ENCODE data around the gene CCR7.
"Not testable (repeated sequence)": the region's sequence is repeated elsewhere in the genome, so short reads cannot be mapped to it uniquely, and the experiment has no call there.

The CCR7 gene

GRCh38 chr17:40546497-40546896 is 18.8 kb downstream of the CCR7 start:
- not testable (repeated sequence) for H3K9ac ChIP-seq (ENCODE audit: low read length); H3K4me3 ChIP-seq (ENCODE audit: low read depth, low read length); H3K27ac ChIP-seq (ENCODE audit: low read depth, low read length); H3K27me3 ChIP-seq (ENCODE audit: control insufficient read depth, insufficient read depth, low read length); H3K36me3 ChIP-seq (ENCODE audit: control insufficient read depth, insufficient read depth, low read length); H3K9me3 ChIP-seq (ENCODE audit: control insufficient read depth, insufficient read depth, low read depth, low read length)
- H3K4me1 ChIP-seq (ENCODE audit: control insufficient read depth, insufficient read depth, low read length), result peaks cover 26% of the 10 kb centered on the region; the same call in 1 of the 2 replicates

- no peaks in the 10 kb centered on the region for H3K36me3 ChIP-seq (ENCODE audit: control insufficient read depth, insufficient read depth, low read length)
- H3K9ac ChIP-seq (ENCODE audit: low read length), result no peak overlapping the region
- H3K27me3 ChIP-seq (ENCODE audit: control insufficient read depth, insufficient read depth, low read length), result no peaks in the 10 kb centered on the region
- H3K4me1 ChIP-seq (ENCODE audit: control insufficient read depth, insufficient read depth, low read length), result peaks cover 26% of the 10 kb centered on the region; the same call in 1 of the 2 replicates
- no peak overlapping the region for H3K4me3 ChIP-seq (ENCODE audit: low read depth, low read length)
- H3K9me3 ChIP-seq (ENCODE audit: control insufficient read depth, insufficient read depth, low read depth, low read length), result no peaks in the 10 kb centered on the region
- H3K27ac ChIP-seq (ENCODE audit: low read depth, low read length), result no peak overlapping the region
Measured at GRCh38 chr17:40545660-40546059, 19.6 kb downstream of the CCR7 start.

- peaks cover 25% of the 10 kb centered on the region; the same call in 1 of the 2 replicates for H3K4me1 ChIP-seq (ENCODE audit: control insufficient read depth, insufficient read depth, low read length)
- no peak overlapping the region for H3K4me3 ChIP-seq (ENCODE audit: low read depth, low read length)
- no peak overlapping the region for H3K27ac ChIP-seq (ENCODE audit: low read depth, low read length)
- H3K27me3 ChIP-seq (ENCODE audit: control insufficient read depth, insufficient read depth, low read length), result peaks cover 5% of the 10 kb centered on the region; the same call in 1 of the 2 replicates
- H3K9ac ChIP-seq (ENCODE audit: low read length), result no peak overlapping the region
- no peaks in the 10 kb centered on the region for H3K36me3 ChIP-seq (ENCODE audit: control insufficient read depth, insufficient read depth, low read length)
- no peaks in the 10 kb centered on the region for H3K9me3 ChIP-seq (ENCODE audit: control insufficient read depth, insufficient read depth, low read depth, low read length)
Measured at GRCh38 chr17:40542558-40543411, 22.5 kb downstream of the CCR7 start.

- Histone ChIP-seq H3K27me3 (ENCODE audit: control insufficient read depth, insufficient read depth, low read length) (peaks cover 5% of the 10 kb centered on the region; the same call in 1 of the 2 replicates), H3K4me1 (ENCODE audit: control insufficient read depth, insufficient read depth, low read length) (peaks cover 21% of the 10 kb centered on the region; the same call in 1 of the 2 replicates), H3K9ac (ENCODE audit: low read length) (no peak overlapping the region), H3K36me3 (ENCODE audit: control insufficient read depth, insufficient read depth, low read length) (no peaks in the 10 kb centered on the region), H3K27ac (ENCODE audit: low read depth, low read length) (no peak overlapping the region), H3K9me3 (ENCODE audit: control insufficient read depth, insufficient read depth, low read depth, low read length) (no peaks in the 10 kb centered on the region), H3K4me3 (ENCODE audit: low read depth, low read length) (no peak overlapping the region)
Measured at GRCh38 chr17:40541873-40542557, 23.3 kb downstream of the CCR7 start.

- no peaks in the 10 kb centered on the region for H3K9me3 ChIP-seq (ENCODE audit: control insufficient read depth, insufficient read depth, low read depth, low read length)
- H3K4me3 ChIP-seq (ENCODE audit: low read depth, low read length), result no peak overlapping the region
- H3K27ac ChIP-seq (ENCODE audit: low read depth, low read length), result no peak overlapping the region
- peaks cover 5% of the 10 kb centered on the region; the same call in 1 of the 2 replicates for H3K27me3 ChIP-seq (ENCODE audit: control insufficient read depth, insufficient read depth, low read length)
- no peak overlapping the region for H3K9ac ChIP-seq (ENCODE audit: low read length)
- H3K36me3 ChIP-seq (ENCODE audit: control insufficient read depth, insufficient read depth, low read length), result no peaks in the 10 kb centered on the region
- peaks cover 22% of the 10 kb centered on the region; the same call in 1 of the 2 replicates for H3K4me1 ChIP-seq (ENCODE audit: control insufficient read depth, insufficient read depth, low read length)
Measured at GRCh38 chr17:40541060-40541872, 24.0 kb downstream of the CCR7 start.

- Histone ChIP-seq H3K9me3 (ENCODE audit: control insufficient read depth, insufficient read depth, low read depth, low read length) (no peaks in the 10 kb centered on the region), H3K4me3 (ENCODE audit: low read depth, low read length) (no peak overlapping the region), H3K27me3 (ENCODE audit: control insufficient read depth, insufficient read depth, low read length) (peaks cover 5% of the 10 kb centered on the region; the same call in 1 of the 2 replicates), H3K4me1 (ENCODE audit: control insufficient read depth, insufficient read depth, low read length) (peaks cover 24% of the 10 kb centered on the region; the same call in 1 of the 2 replicates), H3K9ac (ENCODE audit: low read length) (no peak overlapping the region), H3K27ac (ENCODE audit: low read depth, low read length) (no peak overlapping the region), H3K36me3 (ENCODE audit: control insufficient read depth, insufficient read depth, low read length) (no peaks in the 10 kb centered on the region)
Measured at GRCh38 chr17:40540448-40540847, 24.8 kb downstream of the CCR7 start.

GRCh38 chr17:40539711-40540411 is 25.4 kb downstream of the CCR7 start:
- Histone ChIP-seq H3K4me1 (ENCODE audit: control insufficient read depth, insufficient read depth, low read length) (peaks cover 24% of the 10 kb centered on the region; the same call in 1 of the 2 replicates), H3K27me3 (ENCODE audit: control insufficient read depth, insufficient read depth, low read length) (peaks cover 5% of the 10 kb centered on the region; the same call in 1 of the 2 replicates), H3K27ac (ENCODE audit: low read depth, low read length) (no peak overlapping the region), H3K9ac (ENCODE audit: low read length) (no peak overlapping the region), H3K36me3 (ENCODE audit: control insufficient read depth, insufficient read depth, low read length) (no peaks in the 10 kb centered on the region), H3K9me3 (ENCODE audit: control insufficient read depth, insufficient read depth, low read depth, low read length) (no peaks in the 10 kb centered on the region), H3K4me3 (ENCODE audit: low read depth, low read length) (no peak overlapping the region)

GRCh38 chr17:40538936-40539705 is 26.2 kb downstream of the CCR7 start:
- Histone ChIP-seq H3K4me3 (ENCODE audit: low read depth, low read length) (no peak overlapping the region), H3K27me3 (ENCODE audit: control insufficient read depth, insufficient read depth, low read length) (peaks cover 5% of the 10 kb centered on the region; the same call in 1 of the 2 replicates), H3K4me1 (ENCODE audit: control insufficient read depth, insufficient read depth, low read length) (peaks cover 30% of the 10 kb centered on the region; the same call in 1 of the 2 replicates), H3K9me3 (ENCODE audit: control insufficient read depth, insufficient read depth, low read depth, low read length) (no peaks in the 10 kb centered on the region), H3K36me3 (ENCODE audit: control insufficient read depth, insufficient read depth, low read length) (no peaks in the 10 kb centered on the region), H3K9ac (ENCODE audit: low read length) (no peak overlapping the region), H3K27ac (ENCODE audit: low read depth, low read length) (no peak overlapping the region)

GRCh38 chr17:40538019-40538935 is 27.0 kb downstream of the CCR7 start:
- Histone ChIP-seq H3K9me3 (ENCODE audit: control insufficient read depth, insufficient read depth, low read depth, low read length) (no peaks in the 10 kb centered on the region), H3K4me1 (ENCODE audit: control insufficient read depth, insufficient read depth, low read length) (peaks cover 34% of the 10 kb centered on the region; the same call in 1 of the 2 replicates), H3K9ac (ENCODE audit: low read length) (no peak overlapping the region), H3K27ac (ENCODE audit: low read depth, low read length) (no peak overlapping the region), H3K36me3 (ENCODE audit: control insufficient read depth, insufficient read depth, low read length) (no peaks in the 10 kb centered on the region), H3K4me3 (ENCODE audit: low read depth, low read length) (no peak overlapping the region), H3K27me3 (ENCODE audit: control insufficient read depth, insufficient read depth, low read length) (peaks cover 5% of the 10 kb centered on the region; the same call in 1 of the 2 replicates)

Measured in HUES6 (cell line).